Vagina (tissue), 2 donors: Measurements from ENCODE around the gene TNFAIP3.

Source experiments
- CTCF ChIP-seq, 3 experiments: fragments of 450-650 bp in 2 of 3; fragments of 200-600 bp in 1 of 3; sonication (generic) in 1 of 3; IDR thresholded peaks; one replicate each; pipeline ENCODE4 v1.5.1; 2017 to 2019; ENCODE audit warnings: antibody characterized with exemption in 3 of 3, mild to moderate bottlenecking in 2 of 3, moderate library complexity in 2 of 3
- POLR2A ChIP-seq, 2 donors: fragments of 450-650 bp; IDR thresholded peaks; one replicate each; pipeline ENCODE4 v1.6.1; 2017; ENCODE audit warnings: antibody characterized with exemption in 2 of 2, mild to moderate bottlenecking in 2 of 2, moderate library complexity in 2 of 2
- POLR2AphosphoS5 ChIP-seq, 2 donors: sonication (generic); formaldehyde crosslinking; IDR thresholded peaks; one replicate each; pipeline ENCODE4 v1.9.0; 2017; ENCODE audit warnings: antibody characterized with exemption in 2 of 2, mild to moderate bottlenecking in 2 of 2, low read depth in 1 of 2; ENCODE audit not compliant: insufficient read depth in 1 of 2

- no peak for TF ChIP-seq CTCF (IDR thresholded peaks at IDR 0.05)
- no peak for TF ChIP-seq POLR2AphosphoS5 (IDR thresholded peaks at IDR 0.05; ENCODE audit: insufficient read depth in 1 of 2, low read depth in 1 of 2)
- no peak for TF ChIP-seq POLR2A (IDR thresholded peaks at IDR 0.05)
These were observed 10.5 kb downstream of the TNFAIP3 start for GRCh38 chr6:137877606-137878005.
